ENCODE results near the gene MID1. TPM values are rescaled to one million over a fixed set of nuclear protein-coding genes. Genes with fewer than 3 reads are reported as not detected.

MID1 gene
- polyA plus RNA-seq, 3 donors, result 0.05 to 0.10 TPM; not detected in 1

- Mint-ChIP-seq H3K9me3 (no peaks in the 10 kb centered on the region), H3K36me3 (no peaks in the 10 kb centered on the region), H3K27me3 (ENCODE audit: low read depth in 3 of 3) (peaks cover 0 to 2% (median 2%) of the 10 kb centered on the region in 3 donors), H3K27ac (no peak overlapping the region), H3K4me3 (no peak overlapping the region), H3K4me1 (no peaks in the 10 kb centered on the region)
- intact Hi-C loops (cut with micrococcal nuclease), result no loop called here
- H3K36me3 ChIP-seq (replicated peaks in 1 of 2; ENCODE audit: control insufficient read depth in 1 of 2, insufficient read depth in 2 of 2, low read length in 2 of 2), result no peaks in the 10 kb centered on the region
- no peak overlapping the region for H3K4me2 ChIP-seq (replicated peaks; ENCODE audit: extremely low read depth, low read length, poor library complexity, severe bottlenecking)
- H3K9ac ChIP-seq (ENCODE audit: insufficient read depth, low read length, poor library complexity, severe bottlenecking), result no peak overlapping the region
- no peaks in the 10 kb centered on the region for H3K79me2 ChIP-seq (ENCODE audit: insufficient read depth, low read length)
- H3K9me3 ChIP-seq (replicated peaks in 1 of 2; ENCODE audit: control insufficient read depth in 1 of 2, insufficient read depth in 1 of 2, low read length in 2 of 2), result no peaks in the 10 kb centered on the region
- H3K27me3 ChIP-seq (ENCODE audit: control insufficient read depth in 2 of 2, insufficient read depth in 2 of 2, low read length in 2 of 2), result no peaks in the 10 kb centered on the region
- H3K4me1 ChIP-seq (ENCODE audit: control insufficient read depth in 1 of 2, insufficient read depth in 2 of 2, low read length in 2 of 2), result no peaks in the 10 kb centered on the region
- H4K20me1 ChIP-seq (ENCODE audit: insufficient read depth, low read length), result no peaks in the 10 kb centered on the region
- no peak overlapping the region for H2AFZ ChIP-seq (ENCODE audit: insufficient read depth, low read depth, low read length, poor library complexity, severe bottlenecking)
- TF ChIP-seq, protein P1, sequence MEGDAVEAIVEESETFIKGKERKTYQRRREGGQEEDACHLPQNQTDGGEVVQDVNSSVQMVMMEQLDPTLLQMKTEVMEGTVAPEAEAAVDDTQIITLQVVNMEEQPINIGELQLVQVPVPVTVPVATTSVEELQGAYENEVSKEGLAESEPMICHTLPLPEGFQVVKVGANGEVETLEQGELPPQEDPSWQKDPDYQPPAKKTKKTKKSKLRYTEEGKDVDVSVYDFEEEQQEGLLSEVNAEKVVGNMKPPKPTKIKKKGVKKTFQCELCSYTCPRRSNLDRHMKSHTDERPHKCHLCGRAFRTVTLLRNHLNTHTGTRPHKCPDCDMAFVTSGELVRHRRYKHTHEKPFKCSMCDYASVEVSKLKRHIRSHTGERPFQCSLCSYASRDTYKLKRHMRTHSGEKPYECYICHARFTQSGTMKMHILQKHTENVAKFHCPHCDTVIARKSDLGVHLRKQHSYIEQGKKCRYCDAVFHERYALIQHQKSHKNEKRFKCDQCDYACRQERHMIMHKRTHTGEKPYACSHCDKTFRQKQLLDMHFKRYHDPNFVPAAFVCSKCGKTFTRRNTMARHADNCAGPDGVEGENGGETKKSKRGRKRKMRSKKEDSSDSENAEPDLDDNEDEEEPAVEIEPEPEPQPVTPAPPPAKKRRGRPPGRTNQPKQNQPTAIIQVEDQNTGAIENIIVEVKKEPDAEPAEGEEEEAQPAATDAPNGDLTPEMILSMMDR (IDR thresholded peaks at IDR 0.05), result no peak
- no CpG with 5 or more reads among the region's 3 CpGs for WGBS (ENCODE audit: insufficient coverage)
- DNase-seq, result no peak
- no peak overlapping the region for H3K27ac ChIP-seq (ENCODE audit: low read depth in 1 of 2, low read length in 2 of 2)
- no peak overlapping the region for H3K4me3 ChIP-seq (replicated peaks in 1 of 3; ENCODE audit: low read depth in 2 of 3, low read length in 3 of 3)
Observed at GRCh38 chrX:10629905-10630304, 9.5 kb upstream of the MID1 start.

- Histone ChIP-seq H3K9ac (ENCODE audit: insufficient read depth, low read length, poor library complexity, severe bottlenecking) (no peak overlapping the region), H3K4me3 (replicated peaks in 1 of 3; ENCODE audit: low read depth in 2 of 3, low read length in 3 of 3) (no peak overlapping the region), H3K36me3 (replicated peaks in 1 of 2; ENCODE audit: control insufficient read depth in 1 of 2, insufficient read depth in 2 of 2, low read length in 2 of 2) (no peaks in the 10 kb centered on the region), H3K9me3 (replicated peaks in 1 of 2; ENCODE audit: control insufficient read depth in 1 of 2, insufficient read depth in 1 of 2, low read length in 2 of 2) (no peaks in the 10 kb centered on the region), H3K27me3 (ENCODE audit: control insufficient read depth in 2 of 2, insufficient read depth in 2 of 2, low read length in 2 of 2) (no peaks in the 10 kb centered on the region), H3K27ac (ENCODE audit: low read depth in 1 of 2, low read length in 2 of 2) (no peak overlapping the region), H2AFZ (ENCODE audit: insufficient read depth, low read depth, low read length, poor library complexity, severe bottlenecking) (no peak overlapping the region), H4K20me1 (ENCODE audit: insufficient read depth, low read length) (no peaks in the 10 kb centered on the region), H3K4me2 (replicated peaks; ENCODE audit: extremely low read depth, low read length, poor library complexity, severe bottlenecking) (no peak overlapping the region), H3K4me1 (ENCODE audit: control insufficient read depth in 1 of 2, insufficient read depth in 2 of 2, low read length in 2 of 2) (no peaks in the 10 kb centered on the region), H3K79me2 (ENCODE audit: insufficient read depth, low read length) (no peaks in the 10 kb centered on the region)
- Mint-ChIP-seq H3K9me3 (no peaks in the 10 kb centered on the region), H3K4me1 (no peaks in the 10 kb centered on the region), H3K27ac (no peak overlapping the region), H3K27me3 (ENCODE audit: low read depth in 3 of 3) (peaks cover 0 to 2% (median 2%) of the 10 kb centered on the region in 3 donors), H3K4me3 (no peak overlapping the region), H3K36me3 (no peaks in the 10 kb centered on the region)
- whole genome bisulfite sequencing (ENCODE audit: insufficient coverage), result no CpG with 5 or more reads among the region's 3 CpGs
- intact Hi-C loops (cut with micrococcal nuclease), result no loop called here
- TF ChIP-seq, protein P1 (IDR thresholded peaks at IDR 0.05), result no peak
- DNase-seq, result no peak
Observed at GRCh38 chrX:10628906-10629305, 8.5 kb upstream of the MID1 start.
